HepG2 (cell line): Measurements from ENCODE around the gene ADARB2. TPM values are rescaled to one million over a fixed set of nuclear protein-coding genes. Genes with fewer than 3 reads are reported as not detected.
A peak's percentile ranks its signal among the peaks of the same experiment; 100 is the strongest.

Experiments used
- ATAC-seq: fragments of 200-7000 bp; cut with Tn5 transposase; 3 replicates; pipeline ENCODE4 v1.9.1; 2020; ENCODE audit warnings: mild to moderate bottlenecking, moderate library complexity
- BruUV-seq: library from RNA; stranded (reverse); fragments of 400-500 nt; replicated peaks from 2 replicates; lab custom pipeline; 2021; lab: Mats Ljungman, UMichigan
- CTCF ChIA-PET: fragments of 300-600 bp; formaldehyde crosslinking; extraction: SDS; loops from one replicate; lab custom pipeline; 2021; ENCODE audit warnings: low total read pairs, inconsistent platforms, low intra/inter-chr PET ratio; lab: Yijun Ruan, JAX
- POLR2A ChIA-PET: fragments of 350-600 bp; sonication (Branson Sonifier 250); formaldehyde crosslinking; loops from one replicate; lab custom pipeline; 2020; ENCODE audit warnings: antibody characterized with exemption, inconsistent platforms; lab: Yijun Ruan, JAX
- DNase-seq: peaks from one replicate; pipeline ENCODE4 v3.0.0-alpha.2; 2015; ENCODE audit warnings: low spot score
- FAIRE-seq: peaks from 3 replicates; lab custom pipeline; 2011; peaks lifted over from hg19 to GRCh38; lab: Jason Lieb, UNC
- H2AFZ ChIP-seq: one replicate; pipeline ENCODE4 v1.6.1; 2011; ENCODE audit warnings: low read length, inconsistent platforms
- H3K27ac ChIP-seq: fragments of 300-600 bp; 3 replicates; pipeline ENCODE4 v1.8.0; 2011; ENCODE audit warnings: mixed run types, mild to moderate bottlenecking, mixed read lengths, low read length, inconsistent platforms; ENCODE audit not compliant: insufficient read depth; ENCODE audit errors: extremely low read length
- H3K27me3 ChIP-seq, 2 experiments: fragments of 200-600 bp in 1 of 2; 2 replicates in 1 of 2; 3 replicates in 1 of 2; pipeline versions ENCODE4 v1.6.0 to v1.8.0; 2011; ENCODE audit warnings: low read length in 2 of 2, mild to moderate bottlenecking in 2 of 2, moderate library complexity in 2 of 2, inconsistent platforms in 1 of 2; ENCODE audit not compliant: insufficient read depth in 2 of 2, control insufficient read depth in 1 of 2
- H3K36me3 ChIP-seq, 2 experiments: fragments of 200-600 bp in 1 of 2; replicated peaks in 1 of 2; 2 replicates in 1 of 2; 3 replicates in 1 of 2; pipeline versions ENCODE4 v1.5.1 to v1.8.0; 2011; ENCODE audit warnings: low read length in 2 of 2, inconsistent platforms in 1 of 2; ENCODE audit not compliant: insufficient read depth in 2 of 2, control insufficient read depth in 1 of 2
- H3K4me1 ChIP-seq: 2 replicates; pipeline ENCODE4 v1.5.1; 2012; ENCODE audit warnings: low read length, inconsistent platforms; ENCODE audit not compliant: insufficient read depth
- H3K4me2 ChIP-seq: 2 replicates; pipeline ENCODE4 v1.6.0; 2011; ENCODE audit warnings: low read depth, low read length, inconsistent platforms
- H3K4me3 ChIP-seq, 3 experiments: fragments of 200-600 bp in 1 of 3; sonication (generic), shearing (Covaris generic) in 1 of 3; replicated peaks in 1 of 3; 2 replicates each; pipeline ENCODE4 v1.5.1; 2011 to 2016; ENCODE audit warnings: low read length in 3 of 3, inconsistent platforms in 2 of 3, low read depth in 2 of 3, mild to moderate bottlenecking in 2 of 3, control low read depth in 1 of 3, mixed read lengths in 1 of 3; ENCODE audit not compliant: insufficient read depth in 1 of 3
- H3K79me2 ChIP-seq: one replicate; pipeline ENCODE4 v1.6.1; 2011; ENCODE audit warnings: low read length, inconsistent platforms; ENCODE audit not compliant: insufficient read depth
- H3K9ac ChIP-seq: 2 replicates; pipeline ENCODE4 v1.6.0; 2011; ENCODE audit warnings: mild to moderate bottlenecking, low read depth, low read length, inconsistent platforms; ENCODE audit not compliant: insufficient read depth
- H3K9me3 ChIP-seq: 2 replicates; pipeline ENCODE4 v1.5.1; 2012; ENCODE audit warnings: mild to moderate bottlenecking, low read length
- H4K20me1 ChIP-seq: 2 replicates; pipeline ENCODE4 v1.6.0; 2011; ENCODE audit warnings: inconsistent platforms, mild to moderate bottlenecking, low read length, moderate library complexity; ENCODE audit not compliant: insufficient read depth
- CERS6 ChIP-seq: sonication (generic); formaldehyde crosslinking; IDR thresholded peaks from 2 replicates; pipeline ENCODE4 v1.5.0; 2020; ENCODE audit warnings: missing genetic modification reagents
- DR1 ChIP-seq: sonication (generic); formaldehyde crosslinking; IDR thresholded peaks from 2 replicates; pipeline ENCODE4 v1.8.0; 2021; ENCODE audit warnings: mild to moderate bottlenecking, missing genetic modification reagents, inconsistent platforms
- ELF1 ChIP-seq: sonication (generic); formaldehyde crosslinking; IDR thresholded peaks from 2 replicates; pipeline ENCODE4 v1.4.0; 2020; ENCODE audit warnings: missing genetic modification reagents
- GPBP1L1 ChIP-seq: sonication (generic); formaldehyde crosslinking; IDR thresholded peaks from 2 replicates; pipeline ENCODE4 v1.5.0; 2020; ENCODE audit warnings: mild to moderate bottlenecking, missing genetic modification reagents
- MED13 ChIP-seq: sonication (generic); formaldehyde crosslinking; IDR thresholded peaks from 2 replicates; pipeline ENCODE4 v1.5.0; 2020; ENCODE audit warnings: missing genetic modification reagents
- MTERF4 ChIP-seq: sonication (generic); formaldehyde crosslinking; IDR thresholded peaks from 2 replicates; pipeline ENCODE4 v1.8.0; 2023; ENCODE audit warnings: mild to moderate bottlenecking, missing genetic modification reagents
- NFYC ChIP-seq: IDR thresholded peaks from 2 replicates; pipeline ENCODE4 v1.6.1; 2016; ENCODE audit warnings: missing genetic modification reagents, missing compliant biosample characterization
- ONECUT2 ChIP-seq: sonication (generic); formaldehyde crosslinking; IDR thresholded peaks from 2 replicates; pipeline ENCODE4 v1.4.0; 2020; ENCODE audit warnings: missing genetic modification reagents
- PHF5A ChIP-seq: IDR thresholded peaks from one replicate; pipeline ENCODE4 v1.6.1; 2018; ENCODE audit warnings: low read depth, missing genetic modification reagents; ENCODE audit not compliant: unreplicated experiment
- POLR2G ChIP-seq: fragments of 200-400 bp; formaldehyde crosslinking; IDR thresholded peaks from 2 replicates; pipeline ENCODE4 v1.6.1; 2018; ENCODE audit warnings: mild to moderate bottlenecking, low read depth, low read length, moderate library complexity
- SMC3 ChIP-seq: IDR thresholded peaks from 2 replicates; pipeline ENCODE4 v1.6.1; 2011; ENCODE audit warnings: low read length, improper control_type of control experiment
- SYNCRIP ChIP-seq: fragments of 200-400 bp; formaldehyde crosslinking; IDR thresholded peaks from 2 replicates; pipeline ENCODE4 v1.6.1; 2018; ENCODE audit warnings: mild to moderate bottlenecking, low read depth, low read length; ENCODE audit not compliant: insufficient read depth
- TCF7L2 ChIP-seq: IDR thresholded peaks from 2 replicates; pipeline ENCODE4 v1.6.1; 2011; ENCODE audit warnings: mild to moderate bottlenecking, low read depth, low read length, moderate library complexity
- WIZ ChIP-seq: sonication (generic); formaldehyde crosslinking; IDR thresholded peaks from 2 replicates; pipeline ENCODE4 v1.5.1; 2020; ENCODE audit warnings: mild to moderate bottlenecking, missing genetic modification reagents
- XBP1 ChIP-seq: sonication (generic); formaldehyde crosslinking; IDR thresholded peaks from 2 replicates; pipeline ENCODE4 v1.5.0; 2020; ENCODE audit warnings: missing genetic modification reagents
- ZNF180 ChIP-seq: sonication (generic); formaldehyde crosslinking; IDR thresholded peaks from 2 replicates; pipeline ENCODE4 v1.4.0; 2020; ENCODE audit warnings: low read depth, missing genetic modification reagents, borderline replicate concordance
- ZNF3 ChIP-seq: IDR thresholded peaks from 2 replicates; pipeline ENCODE4 v1.7.0; 2017; ENCODE audit warnings: inconsistent platforms
- ZNF496 ChIP-seq: sonication (generic); formaldehyde crosslinking; IDR thresholded peaks from 2 replicates; pipeline ENCODE4 v1.8.1; 2023; ENCODE audit warnings: mild to moderate bottlenecking, moderate library complexity, missing genetic modification reagents; ENCODE audit not compliant: insufficient replicate concordance
- ZNF580 ChIP-seq: IDR thresholded peaks from 2 replicates; pipeline ENCODE4 v1.6.1; 2016; ENCODE audit warnings: low read depth, borderline replicate concordance
- ZNF615 ChIP-seq: sonication (generic); formaldehyde crosslinking; IDR thresholded peaks from 2 replicates; pipeline ENCODE4 v1.5.0; 2020; ENCODE audit warnings: mild to moderate bottlenecking, missing genetic modification reagents, borderline replicate concordance
- WGBS: methylation state at CpG from one replicate; pipeline ENCODE4 v1.1.6; 2017; ENCODE audit warnings: low lambda C conversion rate; 5-methylcytosine and 5-hydroxymethylcytosine counted together
- in situ Hi-C: cut with HindIII; loops from 2 replicates; pipeline ENCODE4 v1.10.0; 2017; ENCODE audit warnings: low pct_unique_long_range_greater_than_20kb; ENCODE audit not compliant: extremely low pct_ligation_motif_present
- intact Hi-C: fragments of 100-400 bp; cut with micrococcal nuclease; formaldehyde crosslinking; loops from one replicate; pipeline ENCODE4 v1.10.0; 2022; ENCODE audit not compliant: unreplicated experiment
- polyA plus RNA-seq, 8 experiments: library from polyadenylated mRNA; depleted of rRNA in 3 of 8; stranded (reverse) in 7 of 8; unstranded in 1 of 8; fragments of >200 nt; fragmentation: Illumina TruSeq in 4 of 8; extraction: Trizol in 4 of 8; gene quantifications; 2 replicates each; pipeline versions ENCODE4 v1.2.1 to v1.2.3, GENCODE V29; 2011 to 2016; ENCODE audit warnings: low read depth in 4 of 8, missing spikeins in 1 of 8, mixed read lengths in 1 of 8; ENCODE audit not compliant: insufficient read depth in 1 of 8
- total RNA-seq, 5 experiments: library from RNA; depleted of rRNA; stranded (reverse); fragments of >200 nt; fragmentation: Illumina TruSeq; extraction: Trizol; gene quantifications; 2 replicates each; pipeline ENCODE4 v1.2.3, GENCODE V29; 2016; ENCODE audit warnings: low read depth in 1 of 5

ADARB2 gene
- total and polyA plus RNA-seq, 2 of the 13 experiments (the other 11 are each of a cell fraction or from before 2014, with no cell fraction given) = not detected

- no peak for TF ChIP-seq MED13 (CRISPR knock-in tag)
Measured at GRCh38 chr10:1182280-1183032, 554.9 kb downstream of the ADARB2 start (continued).

GRCh38 chr10:1180836-1181235, 556.5 kb downstream of the ADARB2 start:
- DNase-seq (no peak), ATAC-seq (peak; percentile 69), FAIRE-seq (no peak)
- H2AFZ ChIP-seq = no peak overlapping the region
- no peak overlapping the region for H3K9ac ChIP-seq
- no peaks in the 10 kb centered on the region for H3K4me1 ChIP-seq
- no TSS peak for BruUV-seq
- no peak overlapping the region for H3K4me2 ChIP-seq
- no peaks in the 10 kb centered on the region for H3K9me3 ChIP-seq
- no peaks in the 10 kb centered on the region for H4K20me1 ChIP-seq
- ChIA-PET POLR2A (no interaction called here), CTCF (no interaction called here)
- 6% methylated on average over 7 of the region's 11 CpGs for WGBS
- H3K27me3 ChIP-seq = peaks cover 16 to 86% of the 10 kb centered on the region in 2 experiments
- no peaks in the 10 kb centered on the region for H3K79me2 ChIP-seq
- no peak for TF ChIP-seq ZNF496 (CRISPR knock-in tag)
- TF ChIP-seq SYNCRIP = no peak
- no peak for TF ChIP-seq ELF1 (CRISPR knock-in tag)
- TF ChIP-seq ZNF580 (CRISPR knock-in tag) = no peak
- TF ChIP-seq WIZ = no peak
- TF ChIP-seq TCF7L2 = no peak
- no peak for TF ChIP-seq XBP1
- no peak for TF ChIP-seq NFYC (CRISPR knock-in tag)
- no peak for TF ChIP-seq MTERF4 (CRISPR knock-in tag)
- no peak for TF ChIP-seq ONECUT2 (CRISPR knock-in tag)
- no peak for TF ChIP-seq ZNF615
- TF ChIP-seq ZNF3 (CRISPR knock-in tag) = no peak
- TF ChIP-seq POLR2G = no peak
- no peak for TF ChIP-seq GPBP1L1 (CRISPR knock-in tag)
- no peak for TF ChIP-seq PHF5A (CRISPR knock-in tag)
- TF ChIP-seq SMC3 = no peak
- TF ChIP-seq DR1 (CRISPR knock-in tag) = no peak
- TF ChIP-seq CERS6 = no peak
- TF ChIP-seq ZNF180 (CRISPR knock-in tag) = no peak
- no peak overlapping the region for H3K4me3 ChIP-seq
- in situ Hi-C loops (no loop called here), intact Hi-C loops (no loop called here)
- no peaks in the 10 kb centered on the region for H3K36me3 ChIP-seq
- no peak overlapping the region for H3K27ac ChIP-seq
